HG02884 (cell line): Measurements from ENCODE around the gene DYSF.

Source experiments
- ATAC-seq: cut with Tn5 transposase; IDR thresholded peaks from one replicate; pipeline ENCODE4 v1.9.1; 2021; ENCODE audit warnings: mild to moderate bottlenecking, moderate library complexity; ENCODE audit not compliant: unreplicated experiment

DYSF gene

GRCh38 chr2:71563872-71564271 lies 110.5 kb downstream of the DYSF start:
- no peak for ATAC-seq

- ATAC-seq, result no peak
Observed at GRCh38 chr2:71564361-71564760, 111.0 kb downstream of the DYSF start.

GRCh38 chr2:71564790-71565189 lies 111.4 kb downstream of the DYSF start:
- no peak for ATAC-seq

- no peak for ATAC-seq
Observed at GRCh38 chr2:71566372-71566771, 113.0 kb downstream of the DYSF start.

- ATAC-seq, result no peak
Observed at GRCh38 chr2:71567625-71568024, 114.3 kb downstream of the DYSF start.

GRCh38 chr2:71568103-71568502 lies 114.7 kb downstream of the DYSF start:
- no peak for ATAC-seq

GRCh38 chr2:71570511-71570910 lies 117.2 kb downstream of the DYSF start:
- no peak for ATAC-seq

- no peak for ATAC-seq
Observed at GRCh38 chr2:71570951-71571460, 117.6 kb downstream of the DYSF start.

- no peak for ATAC-seq
Observed at GRCh38 chr2:71571945-71572344, 118.6 kb downstream of the DYSF start.

- ATAC-seq, result no peak
Observed at GRCh38 chr2:71575966-71576365, 122.6 kb downstream of the DYSF start.

- ATAC-seq, result no peak
Observed at GRCh38 chr2:71576541-71576940, 123.2 kb downstream of the DYSF start.

- no peak for ATAC-seq
Observed at GRCh38 chr2:71577209-71577608, 123.8 kb downstream of the DYSF start.

GRCh38 chr2:71578767-71579342 lies 125.5 kb downstream of the DYSF start:
- no peak for ATAC-seq

GRCh38 chr2:71581026-71581425 lies 127.7 kb downstream of the DYSF start:
- ATAC-seq, result no peak

GRCh38 chr2:71583876-71584275 lies 130.5 kb downstream of the DYSF start:
- ATAC-seq, result no peak

- ATAC-seq, result no peak
Observed at GRCh38 chr2:71586471-71586870, 133.1 kb downstream of the DYSF start.

GRCh38 chr2:71587509-71588073 lies 134.2 kb downstream of the DYSF start:
- no peak for ATAC-seq

GRCh38 chr2:71588497-71589170 lies 135.3 kb downstream of the DYSF start:
- no peak for ATAC-seq

GRCh38 chr2:71589763-71590162 lies 136.4 kb downstream of the DYSF start:
- no peak for ATAC-seq

- ATAC-seq, result no peak
Observed at GRCh38 chr2:71591044-71591443, 137.7 kb downstream of the DYSF start.

- ATAC-seq, result no peak
Observed at GRCh38 chr2:71592181-71592711, 138.9 kb downstream of the DYSF start.

GRCh38 chr2:71595569-71595968 lies 142.2 kb downstream of the DYSF start:
- no peak for ATAC-seq
